Astrocyte of the cerebellum (primary cell): ENCODE results near the gene ZNF699.
"Not testable (repeated sequence)": the region's sequence is repeated elsewhere in the genome, so short reads cannot be mapped to it uniquely, and the experiment has no call there.

Experiments used
- DNase-seq: peaks from one replicate; pipeline ENCODE4 v3.0.0-alpha.2; 2011; ENCODE audit warnings: low read depth
- H3K4me3 ChIP-seq: 2 replicates; pipeline ENCODE4 v1.5.1; 2011; ENCODE audit warnings: mild to moderate bottlenecking, low read depth, low read length, moderate library complexity
- CTCF ChIP-seq: IDR thresholded peaks from 2 replicates; pipeline ENCODE4 v1.5.1; 2012; ENCODE audit warnings: low read length, low read depth, moderate library complexity, mild to moderate bottlenecking; ENCODE audit errors: missing control alignments
- in situ Hi-C: cut with HindIII; loops from 2 replicates; pipeline ENCODE4 v1.10.0; 2017; ENCODE audit warnings: low sequenced_read_pairs

The ZNF699 gene

GRCh38 chr19:9295411-9295849 lies 14.2 kb downstream of the ZNF699 start:
- no peak for DNase-seq
- no peak for TF ChIP-seq CTCF
- in situ Hi-C loops, result no loop called here
- H3K4me3 ChIP-seq, result no peak overlapping the region

- no peak for DNase-seq
- H3K4me3 ChIP-seq, result no peak overlapping the region
- in situ Hi-C loops, result no loop called here
- no peak for TF ChIP-seq CTCF
Observed at GRCh38 chr19:9289231-9289884, 20.3 kb downstream of the ZNF699 start.

GRCh38 chr19:9283485-9283884 lies 26.2 kb downstream of the ZNF699 start:
- in situ Hi-C loops, H3K4me3 ChIP-seq, DNase-seq: not testable (repeated sequence)

GRCh38 chr19:9251236-9251635 lies 58.4 kb downstream of the ZNF699 start:
- DNase-seq, result no peak
- TF ChIP-seq CTCF, result no peak
- in situ Hi-C loops, result no loop called here
- no peak overlapping the region for H3K4me3 ChIP-seq

GRCh38 chr19:9250630-9251029 lies 59.0 kb downstream of the ZNF699 start, which contains the start of gene OR7E24:
OR7E24 (plus strand) TSS chr19:9250930; CDS start chr19:9251044, 114 bp downstream.
- no peak within 1 kb of the TSS for H3K4me3 ChIP-seq
- in situ Hi-C loops, result no loop called here
- no peak for DNase-seq
- TF ChIP-seq CTCF, result no peak
